ENCODE results near the gene MPHOSPH10.

DNA sequence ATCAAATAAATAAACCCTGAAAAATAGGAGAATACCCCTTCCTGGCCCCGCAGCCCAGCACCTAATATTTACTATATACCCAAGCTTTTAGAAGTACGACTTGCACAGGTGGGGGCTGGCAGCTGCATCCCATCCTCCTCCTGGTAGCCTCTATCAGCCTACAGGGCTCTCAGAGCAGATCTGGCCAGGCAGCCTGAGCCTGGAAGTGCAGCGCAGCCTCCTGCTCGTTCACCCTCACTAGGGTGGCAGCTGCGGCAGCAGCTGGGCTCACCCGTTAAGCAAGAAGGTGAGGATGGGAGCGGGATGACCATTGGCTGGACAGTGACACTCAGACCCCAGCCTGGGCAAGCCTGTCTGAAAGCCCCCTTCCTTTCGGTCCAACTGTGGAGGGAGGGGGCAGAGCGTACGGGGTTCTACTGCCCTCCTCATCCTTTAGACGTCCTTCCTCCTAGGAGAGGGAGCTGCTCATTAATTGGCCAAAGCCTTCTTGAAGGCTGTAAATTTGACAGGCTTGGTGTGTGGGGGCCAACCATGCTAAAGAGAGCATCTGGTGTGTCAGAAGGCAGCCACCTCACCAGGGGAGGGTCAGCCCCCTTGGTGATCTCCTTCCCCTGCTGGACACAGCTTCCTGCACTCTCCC lies 23.3 kb downstream of the MPHOSPH10 start:
- TF ChIP-seq, protein P1, sequence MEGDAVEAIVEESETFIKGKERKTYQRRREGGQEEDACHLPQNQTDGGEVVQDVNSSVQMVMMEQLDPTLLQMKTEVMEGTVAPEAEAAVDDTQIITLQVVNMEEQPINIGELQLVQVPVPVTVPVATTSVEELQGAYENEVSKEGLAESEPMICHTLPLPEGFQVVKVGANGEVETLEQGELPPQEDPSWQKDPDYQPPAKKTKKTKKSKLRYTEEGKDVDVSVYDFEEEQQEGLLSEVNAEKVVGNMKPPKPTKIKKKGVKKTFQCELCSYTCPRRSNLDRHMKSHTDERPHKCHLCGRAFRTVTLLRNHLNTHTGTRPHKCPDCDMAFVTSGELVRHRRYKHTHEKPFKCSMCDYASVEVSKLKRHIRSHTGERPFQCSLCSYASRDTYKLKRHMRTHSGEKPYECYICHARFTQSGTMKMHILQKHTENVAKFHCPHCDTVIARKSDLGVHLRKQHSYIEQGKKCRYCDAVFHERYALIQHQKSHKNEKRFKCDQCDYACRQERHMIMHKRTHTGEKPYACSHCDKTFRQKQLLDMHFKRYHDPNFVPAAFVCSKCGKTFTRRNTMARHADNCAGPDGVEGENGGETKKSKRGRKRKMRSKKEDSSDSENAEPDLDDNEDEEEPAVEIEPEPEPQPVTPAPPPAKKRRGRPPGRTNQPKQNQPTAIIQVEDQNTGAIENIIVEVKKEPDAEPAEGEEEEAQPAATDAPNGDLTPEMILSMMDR (conservative IDR thresholded peaks at IDR 0.05; ENCODE audit: low read length) = no peak
- no peak for TF ChIP-seq EZH2phosphoT487 (IDR thresholded peaks at IDR 0.05; ENCODE audit: borderline replicate concordance, low read depth, low read length)
